Suppressor macrophage (primary cell): ENCODE results near the gene CACNA2D1.
"Not testable (repeated sequence)": the region's sequence is repeated elsewhere in the genome, so short reads cannot be mapped to it uniquely, and the experiment has no call there.

Experiments
- DNase-seq, 4 experiments: peaks; one replicate each; pipeline ENCODE4 v3.0.0-alpha.2; 2020 to 2022

CACNA2D1 gene

GRCh38 chr7:82164410-82164809 lies 279.2 kb downstream of the CACNA2D1 start:
- no peak for DNase-seq

- no peak for DNase-seq
Observed at GRCh38 chr7:82163586-82163985, 280.0 kb downstream of the CACNA2D1 start.

GRCh38 chr7:82162289-82162688 lies 281.3 kb downstream of the CACNA2D1 start:
- DNase-seq = no peak

- no peak for DNase-seq
Observed at GRCh38 chr7:82158327-82158726, 285.2 kb downstream of the CACNA2D1 start.

GRCh38 chr7:82156893-82157292 lies 286.7 kb downstream of the CACNA2D1 start:
- DNase-seq = no peak

GRCh38 chr7:82156168-82156567 lies 287.4 kb downstream of the CACNA2D1 start:
- DNase-seq = no peak

- DNase-seq = no peak
Observed at GRCh38 chr7:82154728-82155127, 288.8 kb downstream of the CACNA2D1 start.

- DNase-seq = no peak
Observed at GRCh38 chr7:82153776-82154175, 289.8 kb downstream of the CACNA2D1 start.

GRCh38 chr7:82152858-82153257 lies 290.7 kb downstream of the CACNA2D1 start:
- no peak for DNase-seq

- no peak for DNase-seq
Observed at GRCh38 chr7:82146491-82146890, 297.1 kb downstream of the CACNA2D1 start.

GRCh38 chr7:82142263-82142864 lies 301.2 kb downstream of the CACNA2D1 start:
- no peak for DNase-seq

GRCh38 chr7:82141427-82141826 lies 302.1 kb downstream of the CACNA2D1 start:
- DNase-seq = no peak

- not testable (repeated sequence) for DNase-seq
Observed at GRCh38 chr7:82140608-82141007, 303.0 kb downstream of the CACNA2D1 start.

GRCh38 chr7:82131215-82131614 lies 312.4 kb downstream of the CACNA2D1 start:
- no peak for DNase-seq

- DNase-seq = no peak
Observed at GRCh38 chr7:82129091-82129490, 314.5 kb downstream of the CACNA2D1 start.

GRCh38 chr7:82128546-82128945 lies 315.0 kb downstream of the CACNA2D1 start:
- DNase-seq = no peak

GRCh38 chr7:82126576-82126975 lies 317.0 kb downstream of the CACNA2D1 start:
- DNase-seq = no peak

GRCh38 chr7:82124445-82124844 lies 319.1 kb downstream of the CACNA2D1 start:
- DNase-seq = no peak

GRCh38 chr7:82122275-82122674 lies 321.3 kb downstream of the CACNA2D1 start:
- no peak for DNase-seq

- DNase-seq = no peak
Observed at GRCh38 chr7:82114237-82114636, 329.3 kb downstream of the CACNA2D1 start.

- DNase-seq = no peak
Observed at GRCh38 chr7:82110146-82110840, 333.3 kb downstream of the CACNA2D1 start.

GRCh38 chr7:82109288-82109687 lies 334.3 kb downstream of the CACNA2D1 start:
- DNase-seq = no peak

- no peak for DNase-seq
Observed at GRCh38 chr7:82106201-82106600, 337.4 kb downstream of the CACNA2D1 start.

GRCh38 chr7:82105463-82105862 lies 338.1 kb downstream of the CACNA2D1 start:
- DNase-seq = peak; percentile 8 to 56 (median 22)

- DNase-seq = no peak
Observed at GRCh38 chr7:82098414-82098813, 345.2 kb downstream of the CACNA2D1 start.
